GM12865 (cell line): ENCODE results near the gene SENP1.

ENCODE experiments used
- DNase-seq: peaks from one replicate; pipeline ENCODE4 v3.0.0; 2010; ENCODE audit warnings: low read depth
- H3K4me3 ChIP-seq: 2 replicates; pipeline ENCODE4 v1.5.1; 2011; ENCODE audit warnings: mild to moderate bottlenecking, low read depth, low read length, control low read depth
- CTCF ChIP-seq: IDR thresholded peaks from 2 replicates; pipeline ENCODE4 v1.5.1; 2011; ENCODE audit warnings: low read length, control low read depth, low read depth, inconsistent platforms; ENCODE audit not compliant: insufficient read depth; ENCODE audit errors: missing control alignments

The SENP1 gene

GRCh38 chr12:48105867-48106680 lies at the start of gene SENP1:
TSS of gene SENP1 (minus strand) at chr12:48106079. CDS start at chr12:48101472, 4,607 bp downstream.
- peak within 1 kb of the TSS; percentile 71 for H3K4me3 ChIP-seq
- peak; percentile 11 for TF ChIP-seq CTCF
- peak; percentile 96 for DNase-seq

- DNase-seq: peak; percentile 16
- H3K4me3 ChIP-seq: no peak overlapping the region
- no peak for TF ChIP-seq CTCF
Measured at GRCh38 chr12:48151103-48151771, 45.4 kb upstream of the SENP1 start.

GRCh38 chr12:48145981-48146380 lies 40.1 kb upstream of the SENP1 start:
- no peak for TF ChIP-seq CTCF
- H3K4me3 ChIP-seq: no peak overlapping the region

GRCh38 chr12:48143898-48144297 lies 38.0 kb upstream of the SENP1 start:
- no peak overlapping the region for H3K4me3 ChIP-seq
- no peak for TF ChIP-seq CTCF
- no peak for DNase-seq

More at GRCh38 chr12:48145981-48146380, 40.1 kb upstream of the SENP1 start:
- DNase-seq: no peak

- TF ChIP-seq CTCF: no peak
- H3K4me3 ChIP-seq: no peak overlapping the region
- DNase-seq: no peak
Measured at GRCh38 chr12:48142818-48143674, 37.2 kb upstream of the SENP1 start.

- TF ChIP-seq CTCF: no peak
- DNase-seq: no peak
- H3K4me3 ChIP-seq: no peak overlapping the region
Measured at GRCh38 chr12:48135027-48135426, 29.1 kb upstream of the SENP1 start.
